Suppressor macrophage treated with lipopolysaccharide for 1 hour (primary cell): ENCODE measurements around the gene SMCO3.
"Not testable (repeated sequence)": the region's sequence is repeated elsewhere in the genome, so short reads cannot be mapped to it uniquely, and the experiment has no call there.

ENCODE experiments used
- DNase-seq, 3 donors: peaks; one replicate each; pipeline ENCODE4 v3.0.0-alpha.2; 2020 to 2022

SMCO3 gene

DNA sequence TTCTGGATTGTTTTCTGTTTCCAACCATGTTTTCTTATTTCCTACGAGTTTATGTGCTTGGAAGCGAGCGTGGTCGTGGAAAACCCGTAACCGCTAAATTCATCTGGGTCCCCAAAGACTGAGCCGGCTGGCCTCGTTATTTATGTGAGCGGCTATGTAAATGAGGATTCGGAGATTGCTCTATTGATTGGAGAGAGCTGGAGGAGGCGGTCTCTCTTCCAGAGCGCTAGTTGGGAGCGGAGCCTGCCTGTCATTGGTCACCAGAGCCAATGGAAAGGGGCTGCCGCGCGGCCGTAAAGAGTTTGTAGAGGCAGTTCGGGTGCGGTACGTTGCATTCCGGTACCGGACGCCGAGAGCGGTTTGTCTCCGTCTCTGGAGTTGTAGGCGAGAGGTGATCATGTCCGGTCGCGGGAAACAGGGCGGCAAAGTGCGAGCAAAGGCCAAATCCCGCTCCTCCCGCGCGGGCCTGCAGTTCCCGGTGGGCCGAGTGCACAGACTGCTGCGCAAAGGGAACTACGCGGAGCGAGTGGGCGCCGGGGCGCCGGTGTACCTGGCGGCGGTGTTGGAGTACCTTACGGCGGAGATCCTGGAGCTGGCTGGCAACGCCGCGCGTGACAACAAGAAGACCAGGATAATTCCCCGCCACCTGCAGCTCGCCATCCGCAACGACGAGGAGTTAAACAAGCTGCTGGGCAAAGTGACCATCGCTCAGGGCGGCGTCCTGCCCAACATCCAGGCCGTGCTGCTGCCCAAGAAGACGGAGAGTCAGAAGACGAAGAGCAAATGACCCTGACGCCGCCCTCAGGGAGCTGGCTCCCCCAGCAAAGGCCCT is 39.7 kb downstream of the SMCO3 start:
- DNase-seq, result peak; percentile 94 to 95 (median 95)

DNA sequence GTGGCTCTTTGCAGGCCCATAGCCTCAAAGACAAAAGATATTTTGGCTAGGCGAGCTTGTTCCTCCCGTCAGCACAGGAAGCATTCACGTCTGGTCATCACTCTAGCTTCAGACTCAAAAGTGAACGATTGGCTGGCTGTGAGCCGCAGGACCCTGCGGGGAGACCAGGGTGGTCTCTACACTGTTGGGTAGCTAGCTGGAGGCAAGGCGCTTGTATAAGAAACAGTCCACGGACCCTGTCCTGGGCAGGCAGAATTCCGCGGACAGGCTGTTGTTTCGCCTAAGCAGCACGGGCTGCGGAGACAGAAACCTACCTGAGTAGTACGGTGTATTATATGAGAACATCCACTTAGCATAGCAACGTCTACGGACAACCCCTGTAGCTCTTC is 40.3 kb downstream of the SMCO3 start:
- DNase-seq, result no peak

DNA sequence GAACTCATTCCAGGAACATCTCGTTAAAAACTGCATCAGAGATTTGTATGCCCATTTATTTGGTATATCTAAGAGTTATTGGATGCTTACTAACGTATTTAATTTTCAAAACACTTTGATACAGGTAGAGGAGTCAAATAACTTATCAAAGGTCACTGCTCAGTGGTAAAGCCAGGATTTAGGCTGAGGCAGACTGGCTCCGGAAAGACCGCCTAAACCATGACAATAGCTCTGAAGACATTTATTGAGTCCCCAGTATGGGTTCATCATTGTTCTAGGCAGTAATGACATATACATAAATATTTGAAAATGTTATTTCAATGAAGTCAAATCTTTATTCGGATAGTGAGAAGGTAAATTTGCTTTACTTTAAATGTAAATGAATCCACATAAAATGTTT is 41.0 kb downstream of the SMCO3 start:
- no peak for DNase-seq

DNA sequence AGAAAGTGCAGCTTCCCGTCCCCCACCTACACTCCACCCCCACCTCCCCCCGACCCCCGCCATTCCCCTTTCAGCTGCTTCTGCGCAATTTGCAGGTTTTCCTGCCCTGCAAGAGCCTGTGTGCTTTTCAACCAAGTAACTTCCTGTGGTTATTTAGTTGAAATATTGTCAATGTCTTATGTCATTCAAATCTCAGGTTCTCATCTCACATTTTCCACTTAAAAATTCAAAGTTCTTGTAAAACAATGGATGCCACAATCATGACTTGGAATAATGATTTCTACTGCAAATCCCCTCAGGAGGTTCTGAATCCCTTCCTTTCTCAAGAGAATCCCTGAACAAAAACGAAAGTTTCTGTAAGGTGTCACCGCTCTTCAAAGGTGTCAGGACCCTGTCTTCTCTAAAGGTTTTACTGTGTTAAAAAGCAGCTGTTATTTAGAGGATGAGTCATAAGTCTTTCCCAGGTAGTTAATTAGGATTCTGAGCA is 42.3 kb downstream of the SMCO3 start:
- DNase-seq, result no peak

DNA sequence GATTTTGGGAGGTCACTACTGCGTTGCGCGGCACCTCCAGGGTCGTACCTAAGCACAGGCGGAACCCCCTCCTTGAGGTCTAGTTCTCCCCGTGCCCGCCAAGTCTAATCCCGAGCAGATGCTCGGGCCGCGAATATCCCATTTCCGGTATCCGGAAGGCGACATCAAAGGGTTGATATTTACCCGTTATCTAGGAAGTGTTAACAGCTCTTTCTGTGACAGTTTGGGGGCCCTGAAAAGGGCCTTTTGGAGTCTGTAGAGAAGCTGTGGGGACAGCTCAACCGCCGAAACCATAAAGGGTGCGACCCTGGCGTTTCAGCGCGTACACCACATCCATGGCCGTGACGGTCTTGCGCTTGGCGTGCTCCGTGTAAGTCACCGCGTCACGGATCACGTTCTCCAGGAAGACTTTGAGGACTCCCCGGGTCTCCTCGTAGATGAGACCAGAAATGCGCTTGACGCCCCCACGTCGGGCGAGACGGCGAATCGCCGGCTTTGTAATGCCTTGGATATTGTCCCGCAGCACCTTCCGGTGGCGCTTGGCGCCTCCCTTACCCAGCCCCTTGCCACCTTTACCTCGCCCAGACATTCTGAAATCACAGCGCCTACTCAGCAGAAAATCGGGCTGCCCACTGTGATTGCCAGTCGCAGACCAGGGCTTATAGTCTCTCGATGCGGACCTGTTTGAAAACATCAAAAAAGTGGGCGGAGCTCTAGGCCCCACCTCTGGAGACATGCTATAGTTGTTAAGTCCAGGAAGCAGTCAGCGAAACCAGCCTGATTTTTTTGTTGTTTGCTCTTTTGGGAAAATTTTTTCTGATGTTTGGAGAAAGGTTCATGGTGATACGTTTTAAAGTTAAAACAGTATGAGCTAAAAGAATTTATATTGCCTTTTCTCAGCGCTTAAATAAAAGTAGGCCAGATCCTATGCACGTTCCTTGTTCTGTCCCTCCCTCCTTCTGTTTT is 43.2 kb downstream of the SMCO3 start:
- peak; percentile 91 to 94 (median 93) for DNase-seq

DNA sequence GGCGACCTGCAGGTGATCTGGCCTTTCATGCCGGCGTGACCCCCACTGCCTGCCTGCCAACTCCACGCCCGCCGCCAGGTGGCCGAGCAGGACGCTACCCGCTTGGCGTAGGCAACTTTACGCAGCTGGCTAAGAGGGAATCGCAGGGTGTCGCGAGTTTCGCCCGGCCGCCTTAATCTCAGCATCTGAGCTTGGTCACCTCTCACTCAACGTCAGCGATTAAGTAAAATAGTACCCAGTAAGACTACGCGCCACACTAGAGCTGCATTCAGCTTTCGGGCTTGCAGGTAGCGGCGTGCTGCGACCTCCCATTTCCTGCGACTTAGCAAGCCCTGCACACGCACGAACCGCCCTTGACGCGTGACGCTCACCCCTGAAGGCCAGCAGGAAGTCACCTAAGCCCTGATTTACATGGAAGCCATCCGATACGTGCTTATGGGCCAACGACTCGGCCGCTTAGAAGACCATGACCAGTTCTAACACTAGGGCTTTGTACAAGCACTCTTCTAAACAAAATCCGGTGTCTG is 44.0 kb downstream of the SMCO3 start:
- peak; percentile 78 to 88 (median 80) for DNase-seq

DNA sequence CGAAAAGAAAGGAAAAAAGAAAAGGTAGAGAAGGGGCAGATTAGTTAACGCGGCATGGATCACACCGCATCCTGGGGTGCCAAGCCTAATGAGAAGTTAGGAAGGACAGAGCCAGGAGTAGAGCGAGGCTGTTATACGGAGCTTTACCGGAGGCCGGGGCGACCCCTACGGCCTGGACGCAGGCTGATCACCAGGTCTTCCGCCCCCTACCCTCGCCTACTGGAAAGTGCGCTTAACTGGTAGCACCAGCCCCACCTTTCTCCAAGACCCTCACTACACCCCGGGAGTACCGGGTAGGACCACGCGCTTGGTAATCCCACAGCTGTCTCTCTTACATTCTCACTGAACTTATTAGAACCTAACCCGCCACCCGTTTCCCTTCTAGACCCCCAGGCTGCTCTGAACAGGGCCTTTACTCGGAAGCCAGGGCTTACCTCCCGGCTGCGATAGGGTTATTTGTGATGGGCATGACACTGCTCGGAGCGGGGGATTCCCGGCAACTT is 44.5 kb downstream of the SMCO3 start:
- peak in 1 of 3 donors; percentile 15 for DNase-seq

DNA sequence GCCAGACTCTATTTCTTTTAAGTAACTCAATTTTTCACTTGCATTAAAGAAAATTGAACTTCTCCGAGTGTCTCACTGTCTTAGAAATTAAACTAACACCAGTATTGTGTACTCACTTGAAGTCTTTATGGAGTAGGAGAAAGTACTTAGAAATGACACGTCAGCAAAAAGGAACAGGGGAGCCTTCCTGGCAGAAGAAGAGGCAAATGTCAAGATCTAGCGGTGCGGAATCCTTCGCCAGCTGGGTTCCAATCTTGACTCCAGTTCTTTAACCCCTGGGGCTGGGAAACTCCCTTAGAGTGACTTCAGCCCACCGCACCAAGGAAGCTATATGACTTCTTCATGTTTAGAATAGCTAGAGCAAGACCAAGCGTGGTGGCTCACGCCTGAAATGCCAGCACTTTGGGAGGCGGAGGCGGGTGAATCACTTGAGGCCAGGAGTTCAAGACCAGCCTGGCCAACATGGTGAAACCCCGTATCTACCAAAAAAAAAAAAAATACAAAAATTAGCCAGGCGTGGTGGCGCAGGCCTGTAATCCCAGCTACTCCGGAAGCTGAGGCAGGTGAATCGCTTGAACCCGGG is 45.1 kb downstream of the SMCO3 start:
- peak in 2 of 3 donors; percentile 13 to 26 for DNase-seq

DNA sequence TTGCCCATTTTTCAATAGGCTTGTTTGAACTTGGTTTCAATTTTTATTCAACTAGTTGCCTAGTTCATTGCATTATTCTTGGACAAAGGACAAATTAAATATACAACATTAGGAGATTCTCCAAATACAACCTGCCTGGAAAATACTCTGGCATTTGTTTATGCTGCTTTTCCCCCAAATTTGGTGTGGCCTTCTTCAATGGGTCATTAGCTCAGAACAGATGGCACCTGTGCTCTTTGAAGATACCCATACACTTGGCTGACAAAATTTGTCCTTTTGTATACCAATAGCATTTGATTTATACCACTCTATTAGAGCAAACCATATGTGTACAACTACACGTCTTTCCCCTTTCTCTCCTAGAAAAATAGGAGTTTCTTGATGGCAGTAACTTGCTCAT is 46.4 kb downstream of the SMCO3 start:
- no peak for DNase-seq

DNA sequence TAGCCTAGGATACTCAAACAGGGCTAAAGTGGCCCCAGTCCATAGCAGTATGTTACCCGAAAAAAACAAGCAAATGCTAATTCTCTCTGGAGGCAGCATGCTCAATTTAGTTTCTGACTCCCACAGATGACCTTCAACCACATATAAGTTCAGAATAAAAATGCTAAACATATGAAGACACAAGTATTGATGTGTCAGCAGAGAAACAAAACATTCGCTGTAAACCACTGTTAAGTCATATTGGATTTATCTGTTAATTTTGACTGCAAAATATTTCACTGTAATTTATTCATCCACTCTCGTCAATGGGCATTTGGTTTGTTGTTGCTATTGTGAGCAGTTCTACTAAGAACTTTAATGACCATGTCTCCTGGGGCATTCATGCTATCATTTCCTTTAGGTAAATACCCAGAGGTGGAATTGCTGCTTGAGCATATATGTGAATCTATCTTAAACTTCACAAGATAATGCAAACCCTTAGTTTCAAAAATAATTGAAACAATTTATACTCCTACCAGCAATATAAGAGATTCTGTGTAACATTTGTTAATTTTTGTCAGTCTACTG is 47.2 kb downstream of the SMCO3 start:
- DNase-seq, result no peak

DNA sequence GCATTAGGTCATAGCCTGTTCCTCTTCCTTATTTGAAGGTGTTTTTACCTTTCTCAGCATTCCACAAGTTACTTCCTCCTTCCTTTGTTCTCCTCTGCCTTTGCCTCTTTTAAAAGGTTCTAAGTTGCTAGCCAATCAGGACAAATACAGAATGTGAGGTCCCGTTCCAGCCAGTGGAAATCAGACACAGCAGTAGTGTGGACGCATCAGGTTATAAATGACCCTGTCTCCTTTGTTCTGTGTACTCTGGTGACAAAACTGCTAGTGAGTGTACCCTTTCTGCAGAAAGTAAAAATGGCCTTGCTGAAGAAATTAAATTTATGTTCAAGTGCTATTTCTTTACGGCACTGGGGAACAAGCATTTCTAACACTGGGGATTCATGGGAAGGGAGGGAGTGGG is 48.0 kb downstream of the SMCO3 start:
- DNase-seq, result not testable (repeated sequence)

DNA sequence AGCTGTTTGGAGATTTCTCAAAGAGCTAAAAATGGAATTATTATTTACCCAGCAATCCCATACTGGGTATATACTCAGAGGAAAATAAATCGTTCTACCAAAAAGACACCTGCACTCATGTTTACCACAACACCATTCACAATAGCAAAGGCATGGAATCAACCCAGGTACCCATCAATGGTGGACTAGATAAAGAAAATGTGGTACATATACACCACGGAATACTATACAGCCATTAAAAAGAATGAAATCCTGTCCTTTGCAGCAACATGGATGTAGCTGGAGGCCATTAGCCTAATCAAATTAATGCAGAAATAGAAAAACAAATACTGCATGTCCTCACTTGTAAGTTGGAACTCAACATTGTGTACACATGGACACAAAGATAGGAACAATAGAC is 48.6 kb downstream of the SMCO3 start:
- no peak for DNase-seq

DNA sequence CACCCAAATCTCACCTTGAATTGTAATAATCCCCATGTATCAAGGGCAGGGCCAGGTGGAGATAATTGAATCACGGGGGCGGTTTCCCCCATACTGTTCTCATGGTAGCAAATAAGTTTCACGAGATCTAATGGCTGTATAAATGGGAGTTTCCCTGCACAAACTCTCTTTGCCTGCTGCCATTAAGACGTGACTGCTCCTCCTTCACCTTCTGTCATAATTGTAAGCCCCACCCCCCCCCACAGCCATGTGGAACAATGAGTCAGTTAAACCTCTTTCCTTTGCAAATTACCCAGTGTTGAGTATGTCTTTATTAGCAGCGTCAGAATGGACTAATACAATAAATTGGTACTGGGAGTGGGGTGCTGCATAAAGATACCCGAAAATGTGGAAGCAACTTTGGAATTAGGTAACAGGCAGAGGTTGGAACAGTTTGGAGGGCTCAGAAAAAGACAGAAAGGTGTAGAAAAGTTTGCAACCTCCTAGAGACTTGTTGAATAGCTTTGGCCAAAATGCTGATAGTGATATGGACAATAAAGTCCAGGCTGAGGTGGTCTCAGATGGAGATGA is 54.2 kb downstream of the SMCO3 start:
- not testable (repeated sequence) for DNase-seq

DNA sequence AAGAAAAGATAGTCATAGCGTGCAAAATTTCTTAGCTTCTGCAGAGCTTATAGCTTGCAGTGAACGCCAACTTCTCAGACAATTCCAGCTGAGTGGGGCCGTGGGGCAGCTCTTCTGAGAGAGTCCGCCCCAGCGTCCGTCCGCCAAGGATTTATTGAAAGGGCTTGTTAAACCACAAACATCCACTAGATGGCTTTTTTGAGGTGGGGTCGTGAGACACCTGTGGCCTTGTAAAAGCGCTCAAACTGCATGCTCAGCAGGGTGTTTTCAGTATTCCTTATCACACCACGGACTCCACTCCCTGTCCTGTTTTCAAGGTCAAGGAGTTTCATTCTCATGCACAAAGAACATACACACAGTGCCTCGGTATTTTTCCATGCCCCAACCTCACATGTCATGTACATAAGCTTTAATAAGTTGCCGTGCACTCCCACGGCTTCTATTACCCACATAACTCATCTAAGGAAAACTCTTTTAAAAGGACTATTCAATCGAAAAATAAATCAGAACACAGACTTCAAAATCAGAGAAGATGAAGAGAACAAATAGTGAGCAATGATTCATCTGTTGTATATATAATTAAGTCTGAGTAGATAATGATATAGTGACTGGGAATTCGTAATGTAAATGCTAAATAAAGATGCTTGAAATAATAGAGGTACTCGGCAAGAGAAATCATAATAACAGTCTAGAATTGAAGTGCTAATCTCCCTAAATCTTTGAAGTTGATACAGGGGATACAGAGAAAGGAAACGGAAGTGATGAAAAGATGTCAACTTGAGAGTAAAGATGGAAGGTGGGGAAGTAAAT is 57.4 kb downstream of the SMCO3 start:
- DNase-seq, result peak in 1 of 3 donors; percentile 11
